HG02885 (cell line): ENCODE results near the gene TMEM30A.

Source experiments
- ATAC-seq: cut with Tn5 transposase; IDR thresholded peaks from one replicate; pipeline ENCODE4 v1.9.1; 2021; ENCODE audit warnings: mild to moderate bottlenecking; ENCODE audit not compliant: unreplicated experiment, poor library complexity

Gene TMEM30A

DNA sequence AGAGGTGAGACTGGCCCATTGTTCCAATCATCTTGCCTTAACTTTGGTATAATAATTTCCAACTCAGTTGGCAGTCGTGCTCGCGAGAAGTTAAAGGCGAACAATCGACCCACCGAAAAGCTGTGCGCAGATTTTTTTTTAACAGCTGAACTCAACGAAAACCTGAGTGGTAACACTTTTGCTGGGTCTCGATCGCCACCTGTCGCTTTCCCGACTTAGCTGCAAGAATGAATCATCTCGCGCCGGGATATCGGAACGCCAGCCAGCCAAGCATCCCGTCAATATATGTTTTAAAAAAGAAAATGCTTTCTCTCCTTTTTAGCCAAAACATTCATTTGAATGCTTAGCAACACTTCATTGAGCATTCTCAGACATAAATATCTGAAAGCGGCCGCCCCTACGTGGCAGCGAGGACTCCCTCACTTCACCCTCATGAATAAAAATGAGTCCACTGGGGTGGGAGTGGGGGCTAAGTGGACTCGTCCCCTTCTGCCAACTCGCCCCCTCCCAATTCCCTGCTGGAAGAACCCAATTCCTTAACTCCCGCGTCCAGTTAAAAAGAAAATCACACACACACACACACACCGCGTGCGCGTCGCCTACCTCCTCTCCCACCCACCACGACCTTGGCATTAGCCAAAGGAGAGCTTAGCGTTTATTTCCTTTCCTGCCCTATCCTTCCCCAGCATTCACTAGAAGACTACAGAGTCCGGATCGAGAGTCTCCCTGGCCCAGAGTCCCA is 80.2 kb downstream of the TMEM30A start:
- no peak for ATAC-seq

DNA sequence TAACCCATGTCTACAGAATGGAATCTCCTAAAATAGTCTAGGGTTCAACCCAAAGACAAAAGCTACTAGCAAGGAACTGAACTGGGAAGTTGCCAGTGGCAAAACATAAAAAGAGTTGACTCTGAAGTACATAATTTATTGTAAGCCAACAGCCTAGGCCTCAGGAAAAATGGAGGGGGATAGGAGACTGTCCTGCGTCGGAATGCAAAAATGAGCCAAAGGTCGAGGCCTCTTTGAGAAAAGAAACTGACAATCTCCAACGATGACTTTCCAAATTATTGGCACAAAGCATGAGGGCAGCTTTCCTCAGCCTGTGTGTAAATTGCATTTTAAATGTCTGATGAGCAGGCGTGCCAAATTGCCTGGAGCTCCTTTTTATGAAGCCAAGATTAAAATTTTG is 80.9 kb downstream of the TMEM30A start:
- no peak for ATAC-seq
